Left lung (tissue), 10 donors: ENCODE measurements around the gene NBAS. TPM values are rescaled to one million over a fixed set of nuclear protein-coding genes. Genes with fewer than 3 reads are reported as not detected.

ENCODE experiments used
- ATAC-seq: fragments of 200-7000 bp; cut with Tn5 transposase; one replicate; pipeline ENCODE4 v1.9.1; 2020; ENCODE audit warnings: moderate library complexity
- DNase-seq, 4 donors: peaks; one replicate each; pipeline ENCODE4 v3.0.0-alpha.2; 2013 to 2020
- H3K27ac ChIP-seq, 2 donors: fragments of 200-600 bp; sonication (generic) in 1 of 2; one replicate each; pipeline versions ENCODE4 v1.5.0 to v1.8.0; 2020 to 2021
- H3K27me3 ChIP-seq, 2 donors: fragments of 200-600 bp; sonication (generic) in 1 of 2; one replicate each; pipeline versions ENCODE4 v1.5.0 to v1.8.0; 2020 to 2021
- H3K36me3 ChIP-seq, 2 donors: fragments of 200-600 bp; sonication (generic) in 1 of 2; one replicate each; pipeline versions ENCODE4 v1.5.0 to v1.8.0; 2020 to 2021
- H3K4me1 ChIP-seq, 2 donors: fragments of 200-600 bp; one replicate each; pipeline ENCODE4 v1.8.0; 2021
- H3K4me3 ChIP-seq, 2 donors: fragments of 200-600 bp; sonication (generic) in 1 of 2; one replicate each; pipeline versions ENCODE4 v1.5.0 to v1.8.0; 2020 to 2021; ENCODE audit warnings: mild to moderate bottlenecking in 1 of 2
- H3K9me3 ChIP-seq, 2 donors: fragments of 200-600 bp; sonication (generic) in 1 of 2; one replicate each; pipeline versions ENCODE4 v1.5.0 to v1.8.0; 2020 to 2021
- CTCF ChIP-seq, 2 donors: fragments of 200-600 bp; sonication (generic) in 1 of 2; IDR thresholded peaks; one replicate each; pipeline versions ENCODE4 v1.5.0 to v1.8.0; 2021; ENCODE audit warnings: antibody characterized with exemption in 2 of 2
- intact Hi-C, 2 donors: fragments of 100-400 bp; cut with DNase I; formaldehyde crosslinking; loops; one replicate each; pipeline versions ENCODE4 v1.11.2 to v1.14.2; 2022
- polyA plus RNA-seq, 6 donors: library from polyadenylated mRNA; unstranded; fragments of 120-200 nt; gene quantifications; one replicate each; pipeline ENCODE4 v1.2.1, GENCODE V29; 2013; ENCODE audit not compliant: insufficient read length in 6 of 6
- total RNA-seq, 2 donors: library from RNA; stranded (reverse); fragmentation: NEBNext Ultra II Directional; extraction: Animal tissue kit (Norgen Biotek cat#: 25700); gene quantifications; one replicate each; pipeline ENCODE4 v1.2.1, GENCODE V29; 2021
- donor health status: DM: no; HTN: yes; CAD: no.
- donor health status: DM: no; HTN: no; CAD: no.

Gene NBAS
- total and polyA plus RNA-seq, 8 donors: 36.6 to 57.4 (median 46.3) TPM

GRCh38 chr2:15272942-15273341 lies 288.2 kb downstream of the NBAS start:
- H3K36me3 ChIP-seq: peaks cover 0 to 23% of the 10 kb centered on the region in 2 donors
- intact Hi-C loops: no loop called here
- ATAC-seq (no peak), DNase-seq (no peak)
- no peak overlapping the region for H3K4me3 ChIP-seq
- no peaks in the 10 kb centered on the region for H3K4me1 ChIP-seq
- no peak overlapping the region for H3K27ac ChIP-seq
- no peak for TF ChIP-seq CTCF (IDR thresholded peaks at IDR 0.05)
- no peaks in the 10 kb centered on the region for H3K27me3 ChIP-seq
- H3K9me3 ChIP-seq: no peaks in the 10 kb centered on the region

- ATAC-seq (no peak), DNase-seq (no peak)
These were observed 289.1 kb downstream of the NBAS start for GRCh38 chr2:15271941-15272542.

GRCh38 chr2:15271276-15271675 lies 289.9 kb downstream of the NBAS start:
- H3K4me1 ChIP-seq: no peaks in the 10 kb centered on the region
- TF ChIP-seq CTCF (IDR thresholded peaks at IDR 0.05): no peak
- DNase-seq (no peak), ATAC-seq (no peak)
- no peaks in the 10 kb centered on the region for H3K9me3 ChIP-seq
- peaks cover 0 to 23% of the 10 kb centered on the region in 2 donors for H3K36me3 ChIP-seq
- no peak overlapping the region for H3K27ac ChIP-seq
- no peak overlapping the region for H3K4me3 ChIP-seq
- intact Hi-C loops: no loop called here
- H3K27me3 ChIP-seq: no peaks in the 10 kb centered on the region

More at GRCh38 chr2:15271941-15272542, 289.1 kb downstream of the NBAS start:
- Histone ChIP-seq H3K4me1 (no peaks in the 10 kb centered on the region), H3K27ac (no peak overlapping the region), H3K9me3 (no peaks in the 10 kb centered on the region), H3K27me3 (no peaks in the 10 kb centered on the region), H3K4me3 (no peak overlapping the region), H3K36me3 (peaks cover 0 to 23% of the 10 kb centered on the region in 2 donors)
- intact Hi-C loops: no loop called here
- no peak for TF ChIP-seq CTCF (IDR thresholded peaks at IDR 0.05)

- H3K27me3 ChIP-seq: no peaks in the 10 kb centered on the region
- no peak overlapping the region for H3K4me3 ChIP-seq
- no peak for TF ChIP-seq CTCF (IDR thresholded peaks at IDR 0.05)
- no peaks in the 10 kb centered on the region for H3K4me1 ChIP-seq
- peaks cover 0 to 7% of the 10 kb centered on the region in 2 donors for H3K36me3 ChIP-seq
- ATAC-seq (no peak), DNase-seq (no peak)
- intact Hi-C loops: no loop called here
- H3K9me3 ChIP-seq: no peaks in the 10 kb centered on the region
- H3K27ac ChIP-seq: no peak overlapping the region
These were observed 292.1 kb downstream of the NBAS start for GRCh38 chr2:15269043-15269442.

- intact Hi-C loops: no loop called here
- H3K4me3 ChIP-seq: no peak overlapping the region
- peaks cover 0 to 4% of the 10 kb centered on the region in 2 donors for H3K36me3 ChIP-seq
- H3K27ac ChIP-seq: no peak overlapping the region
- DNase-seq: no peak
- no peaks in the 10 kb centered on the region for H3K4me1 ChIP-seq
- H3K27me3 ChIP-seq: no peaks in the 10 kb centered on the region
- H3K9me3 ChIP-seq: no peaks in the 10 kb centered on the region
- no peak for TF ChIP-seq CTCF (IDR thresholded peaks at IDR 0.05)
- ATAC-seq: no peak
These were observed 295.2 kb downstream of the NBAS start for GRCh38 chr2:15265889-15266288.
